OCI-LY1 (cell line): ENCODE results near the gene ABR.
"Not testable (repeated sequence)": the region's sequence is repeated elsewhere in the genome, so short reads cannot be mapped to it uniquely, and the experiment has no call there.

Experiments used
- CTCF ChIP-seq: fragments of 200-600 bp; sonication (generic), shearing (Covaris generic); IDR thresholded peaks from 2 replicates; pipeline ENCODE4 v1.5.1; 2017; ENCODE audit warnings: mild to moderate bottlenecking, antibody characterized with exemption, low read length, moderate library complexity, mixed read lengths
- EZH2 ChIP-seq: fragments of 200-600 bp; sonication (generic), shearing (Covaris generic); IDR thresholded peaks from 2 replicates; pipeline ENCODE4 v1.8.0; 2017; ENCODE audit warnings: borderline replicate concordance, mixed run types, mild to moderate bottlenecking, antibody characterized with exemption, low read length, moderate library complexity, mixed read lengths

- not testable (repeated sequence) for TF ChIP-seq CTCF, EZH2
Observed at GRCh38 chr17:1121442-1121817, 58.4 kb downstream of the ABR start.
